ENCODE results near the gene TMPRSS13.

TMPRSS13 gene

DNA sequence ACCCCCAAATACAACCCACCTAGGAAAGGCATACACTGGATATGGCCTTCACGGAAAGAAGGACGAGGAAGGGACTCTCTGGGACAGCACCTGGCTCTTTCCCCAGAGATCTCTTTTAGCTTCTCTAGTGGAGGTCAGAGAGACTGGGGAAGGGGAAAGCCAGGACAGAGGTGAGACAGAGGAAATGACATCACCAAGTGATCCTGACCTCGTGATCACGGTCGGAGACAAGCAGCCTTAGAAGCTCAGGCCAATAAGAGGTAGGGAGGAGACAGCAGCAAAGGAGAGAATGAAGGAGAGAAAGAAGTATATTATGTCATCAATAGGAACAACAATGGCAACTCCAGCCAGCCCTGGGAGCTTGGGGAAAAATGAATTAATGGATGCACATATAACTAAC is 15.4 kb upstream of the TMPRSS13 start:
- Histone ChIP-seq H3K9ac (ENCODE audit: low read depth, low read length) (no peak overlapping the region), H3K4me1 (ENCODE audit: insufficient read depth, low read length) (no peaks in the 10 kb centered on the region; the same call in 1 of the 2 replicates), H3K36me3 (ENCODE audit: insufficient read depth, low read length) (no peaks in the 10 kb centered on the region), H3K9me3 (ENCODE audit: control insufficient read depth, insufficient read depth, low read length) (no peaks in the 10 kb centered on the region)

GRCh38 chr11:117941976-117942654 is 12.9 kb upstream of the TMPRSS13 start:
- no peaks in the 10 kb centered on the region for H3K9me3 ChIP-seq (ENCODE audit: control insufficient read depth, insufficient read depth, low read length)
- H3K4me1 ChIP-seq (ENCODE audit: insufficient read depth, low read length), result no peaks in the 10 kb centered on the region; the same call in 1 of the 2 replicates
- H3K36me3 ChIP-seq (ENCODE audit: insufficient read depth, low read length), result no peaks in the 10 kb centered on the region

DNA sequence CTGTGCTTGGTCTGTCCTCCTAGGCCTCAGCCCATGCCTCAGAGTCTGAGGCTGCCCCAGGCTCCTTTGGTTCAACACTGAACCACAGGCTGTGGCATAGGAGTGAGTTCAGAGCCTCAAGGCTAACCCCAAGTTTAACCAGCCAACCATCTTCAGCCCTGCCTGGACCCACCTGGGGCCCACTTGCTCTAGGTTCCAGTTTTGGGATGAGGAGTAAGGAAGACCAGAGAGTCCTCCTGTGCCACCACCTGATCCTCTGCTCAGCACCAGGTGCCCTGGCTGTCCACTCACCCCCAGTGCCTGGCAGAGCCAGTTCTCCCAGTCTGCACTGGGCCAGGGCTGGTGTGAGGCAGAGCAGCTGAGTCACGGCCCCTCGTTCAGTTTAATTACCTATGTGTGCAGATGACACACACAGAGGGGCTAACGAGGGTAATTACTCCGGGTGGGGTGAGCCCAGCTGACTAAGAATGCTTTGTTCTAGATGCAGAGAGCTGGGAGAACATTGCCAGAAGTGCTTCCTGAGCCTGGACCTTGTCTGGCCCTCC is 12.0 kb upstream of the TMPRSS13 start:
- Histone ChIP-seq H3K4me1 (ENCODE audit: insufficient read depth, low read length) (no peaks in the 10 kb centered on the region), H3K36me3 (ENCODE audit: insufficient read depth, low read length) (no peaks in the 10 kb centered on the region), H3K9ac (ENCODE audit: low read depth, low read length) (no peak overlapping the region), H3K9me3 (ENCODE audit: control insufficient read depth, insufficient read depth, low read length) (no peaks in the 10 kb centered on the region)

More at GRCh38 chr11:117941976-117942654, 12.9 kb upstream of the TMPRSS13 start:
- no peak overlapping the region for H3K9ac ChIP-seq (ENCODE audit: low read depth, low read length)

DNA sequence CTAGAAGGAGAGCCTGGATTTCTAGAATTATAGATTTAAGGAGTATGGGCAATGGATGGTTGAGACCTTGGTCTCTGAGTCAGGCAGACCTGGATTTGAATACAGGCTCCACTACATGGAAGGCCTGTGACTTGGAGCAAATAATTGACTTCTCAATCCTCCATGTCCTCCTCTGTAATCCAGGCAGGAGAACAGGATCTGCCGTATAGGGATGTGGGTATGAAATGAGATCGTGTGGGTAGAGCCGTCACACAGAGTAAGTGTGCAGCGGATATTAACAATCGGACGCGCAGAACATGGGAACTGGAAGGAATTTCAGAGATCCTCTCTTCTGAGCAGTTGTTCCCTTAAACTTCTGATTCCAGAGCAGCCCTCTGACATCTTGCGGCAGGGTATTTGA is 11.5 kb upstream of the TMPRSS13 start:
- Histone ChIP-seq H3K36me3 (ENCODE audit: insufficient read depth, low read length) (no peaks in the 10 kb centered on the region), H3K9ac (ENCODE audit: low read depth, low read length) (no peak overlapping the region), H3K9me3 (ENCODE audit: control insufficient read depth, insufficient read depth, low read length) (no peaks in the 10 kb centered on the region), H3K4me1 (ENCODE audit: insufficient read depth, low read length) (no peaks in the 10 kb centered on the region)

DNA sequence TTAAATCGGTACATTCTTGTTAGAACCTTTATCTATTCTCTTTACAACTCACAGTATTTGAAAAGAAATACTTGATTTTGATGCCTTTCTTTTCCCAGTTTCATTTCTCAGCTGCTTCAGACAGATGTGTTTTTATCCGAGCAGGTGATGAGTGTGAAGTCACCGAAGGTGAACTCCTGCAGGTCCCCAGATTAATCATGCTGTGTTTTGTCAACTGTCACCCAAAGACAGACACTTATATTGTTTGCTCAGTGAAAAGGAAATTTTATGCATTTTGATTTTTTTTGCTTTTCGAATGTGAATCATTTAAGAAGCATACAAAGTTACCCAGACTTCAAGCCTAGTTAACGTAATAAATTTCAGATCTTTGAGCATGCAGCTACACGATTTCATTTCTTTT is 7.8 kb upstream of the TMPRSS13 start:
- Histone ChIP-seq H3K9ac (ENCODE audit: low read depth, low read length) (no peak overlapping the region), H3K36me3 (ENCODE audit: insufficient read depth, low read length) (no peaks in the 10 kb centered on the region), H3K9me3 (ENCODE audit: control insufficient read depth, insufficient read depth, low read length) (no peaks in the 10 kb centered on the region), H3K4me1 (ENCODE audit: insufficient read depth, low read length) (no peaks in the 10 kb centered on the region)

DNA sequence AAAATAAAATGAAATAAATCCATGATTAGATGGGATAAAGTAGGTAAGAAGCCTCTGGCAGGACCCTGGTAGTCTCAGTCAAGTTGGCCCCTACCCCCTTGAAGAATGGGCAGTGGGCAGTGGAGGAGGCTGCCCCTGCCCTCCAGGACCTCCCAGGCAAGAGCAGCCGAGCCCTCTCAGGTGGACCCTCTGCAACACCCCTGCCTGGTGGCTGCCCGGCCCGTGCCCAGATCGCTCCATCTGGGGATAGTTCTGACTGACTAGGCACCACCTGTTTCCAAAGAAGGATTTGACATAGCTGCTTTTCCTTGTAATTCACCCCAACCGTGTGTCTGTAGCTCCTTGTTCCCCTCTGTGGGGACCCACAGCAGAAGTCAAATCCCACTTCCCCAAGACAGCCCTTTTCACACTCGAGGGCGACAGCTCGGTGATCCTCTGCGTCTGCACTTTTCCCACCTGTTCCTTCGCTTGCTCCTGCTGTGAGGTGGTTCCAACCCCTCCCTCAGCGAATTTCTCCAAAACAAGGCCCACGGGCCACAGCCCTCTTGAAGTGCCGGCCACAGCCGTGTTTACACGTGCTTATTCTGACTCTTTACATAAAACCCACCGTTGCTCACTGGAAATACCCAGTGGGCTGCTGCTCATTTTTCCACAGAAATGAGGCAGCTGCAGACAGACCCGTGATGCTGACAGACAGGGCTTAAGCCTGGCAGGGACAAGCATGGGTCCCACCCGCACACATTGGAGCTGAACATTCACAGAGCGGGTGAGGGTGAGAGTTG is 5.5 kb upstream of the TMPRSS13 start:
- H3K36me3 ChIP-seq (ENCODE audit: insufficient read depth, low read length), result no peaks in the 10 kb centered on the region
- H3K9me3 ChIP-seq (ENCODE audit: control insufficient read depth, insufficient read depth, low read length), result no peaks in the 10 kb centered on the region
- H3K9ac ChIP-seq (ENCODE audit: low read depth, low read length), result no peak overlapping the region
- peaks cover 3% of the 10 kb centered on the region; the same call in 1 of the 2 replicates for H3K4me1 ChIP-seq (ENCODE audit: insufficient read depth, low read length)

GRCh38 chr11:117933930-117934329 is 4.7 kb upstream of the TMPRSS13 start:
- Histone ChIP-seq H3K9me3 (ENCODE audit: control insufficient read depth, insufficient read depth, low read length) (no peaks in the 10 kb centered on the region), H3K36me3 (ENCODE audit: insufficient read depth, low read length) (no peaks in the 10 kb centered on the region), H3K4me1 (ENCODE audit: insufficient read depth, low read length) (peaks cover 6% of the 10 kb centered on the region), H3K9ac (ENCODE audit: low read depth, low read length) (no peak overlapping the region)

DNA sequence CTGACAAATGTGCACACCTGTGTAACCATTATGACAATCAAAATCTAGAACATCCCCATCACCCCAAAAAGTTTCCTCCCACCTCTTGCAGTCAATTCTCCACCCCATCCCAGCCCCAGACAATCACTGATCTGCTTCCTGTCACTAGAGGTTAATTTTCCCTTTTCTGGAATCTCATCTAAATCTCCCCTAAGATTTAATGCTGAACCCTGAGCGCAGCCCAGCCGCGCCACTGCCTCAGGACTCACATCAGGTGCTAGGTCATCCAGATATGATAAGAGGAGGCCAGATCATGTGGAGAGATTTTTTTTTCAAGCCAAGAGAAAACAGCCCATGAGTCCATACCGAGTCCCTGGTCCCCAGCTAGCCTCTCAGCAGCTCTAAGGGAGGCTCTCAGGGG is 4.3 kb upstream of the TMPRSS13 start:
- Histone ChIP-seq H3K9me3 (ENCODE audit: control insufficient read depth, insufficient read depth, low read length) (no peaks in the 10 kb centered on the region), H3K4me1 (ENCODE audit: insufficient read depth, low read length) (peaks cover 6% of the 10 kb centered on the region), H3K9ac (ENCODE audit: low read depth, low read length) (no peak overlapping the region), H3K36me3 (ENCODE audit: insufficient read depth, low read length) (no peaks in the 10 kb centered on the region)

- H3K9me3 ChIP-seq (ENCODE audit: control insufficient read depth, insufficient read depth, low read length), result no peaks in the 10 kb centered on the region
- H3K9ac ChIP-seq (ENCODE audit: low read depth, low read length), result no peak overlapping the region
- no peaks in the 10 kb centered on the region for H3K36me3 ChIP-seq (ENCODE audit: insufficient read depth, low read length)
- peaks cover 6% of the 10 kb centered on the region for H3K4me1 ChIP-seq (ENCODE audit: insufficient read depth, low read length)
These were observed 3.7 kb upstream of the TMPRSS13 start for GRCh38 chr11:117932947-117933346.

DNA sequence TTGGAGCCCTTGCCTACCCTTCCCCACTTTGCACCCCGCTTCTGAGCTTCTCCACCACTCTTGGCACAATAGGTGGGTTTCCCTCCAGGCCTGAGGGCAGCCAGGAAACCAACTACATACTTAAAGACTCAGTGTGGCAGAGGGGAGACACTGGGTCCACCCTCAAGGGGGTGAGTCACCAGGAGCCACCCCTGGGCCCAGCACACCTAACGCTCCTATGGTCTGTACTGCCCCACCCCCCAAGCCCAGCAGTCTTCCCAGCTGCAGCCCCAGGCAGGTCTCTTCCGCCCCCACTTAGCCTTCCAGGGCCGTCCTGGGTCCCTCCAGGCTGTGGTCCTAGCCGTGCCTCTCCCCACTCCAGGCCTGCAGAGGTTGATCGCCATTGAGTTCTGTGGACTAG is 3.2 kb upstream of the TMPRSS13 start:
- Histone ChIP-seq H3K9ac (ENCODE audit: low read depth, low read length) (no peak overlapping the region), H3K9me3 (ENCODE audit: control insufficient read depth, insufficient read depth, low read length) (no peaks in the 10 kb centered on the region), H3K4me1 (ENCODE audit: insufficient read depth, low read length) (peaks cover 6% of the 10 kb centered on the region), H3K36me3 (ENCODE audit: insufficient read depth, low read length) (no peaks in the 10 kb centered on the region)

GRCh38 chr11:117931971-117932370 is 2.8 kb upstream of the TMPRSS13 start:
- no peaks in the 10 kb centered on the region for H3K36me3 ChIP-seq (ENCODE audit: insufficient read depth, low read length)
- H3K4me1 ChIP-seq (ENCODE audit: insufficient read depth, low read length), result peaks cover 6% of the 10 kb centered on the region
- no peak overlapping the region for H3K9ac ChIP-seq (ENCODE audit: low read depth, low read length)
- no peaks in the 10 kb centered on the region for H3K9me3 ChIP-seq (ENCODE audit: control insufficient read depth, insufficient read depth, low read length)

- Histone ChIP-seq H3K9me3 (ENCODE audit: control insufficient read depth, insufficient read depth, low read length) (no peaks in the 10 kb centered on the region), H3K9ac (ENCODE audit: low read depth, low read length) (no peak overlapping the region), H3K4me1 (ENCODE audit: insufficient read depth, low read length) (peaks cover 6% of the 10 kb centered on the region), H3K36me3 (ENCODE audit: insufficient read depth, low read length) (no peaks in the 10 kb centered on the region)
These were observed 2.2 kb upstream of the TMPRSS13 start for GRCh38 chr11:117931331-117931950.

- no peaks in the 10 kb centered on the region for H3K9me3 ChIP-seq (ENCODE audit: control insufficient read depth, insufficient read depth, low read length)
- H3K4me1 ChIP-seq (ENCODE audit: insufficient read depth, low read length), result peaks cover 6% of the 10 kb centered on the region
- H3K36me3 ChIP-seq (ENCODE audit: insufficient read depth, low read length), result no peaks in the 10 kb centered on the region
- H3K9ac ChIP-seq (ENCODE audit: low read depth, low read length), result no peak overlapping the region
These were observed 1.6 kb upstream of the TMPRSS13 start for GRCh38 chr11:117930668-117931330.

GRCh38 chr11:117929916-117930570 is 841 bp upstream of the TMPRSS13 start:
- H3K4me1 ChIP-seq (ENCODE audit: insufficient read depth, low read length), result peaks cover 6% of the 10 kb centered on the region
- H3K9ac ChIP-seq (ENCODE audit: low read depth, low read length), result no peak overlapping the region
- H3K36me3 ChIP-seq (ENCODE audit: insufficient read depth, low read length), result no peaks in the 10 kb centered on the region
- H3K9me3 ChIP-seq (ENCODE audit: control insufficient read depth, insufficient read depth, low read length), result no peaks in the 10 kb centered on the region
